Measurements from ENCODE around the gene CELA1.

The CELA1 gene

GRCh38 chr12:51343201-51343600 lies 3.3 kb downstream of the CELA1 start:
- DNase-seq (ENCODE audit: low spot score): no peak

- DNase-seq (ENCODE audit: low spot score): no peak
These were observed 4.1 kb downstream of the CELA1 start for GRCh38 chr12:51342416-51342815.

GRCh38 chr12:51341251-51342007 lies 5.0 kb downstream of the CELA1 start:
- peak; percentile 79 for DNase-seq (ENCODE audit: low spot score)

GRCh38 chr12:51339750-51340149 lies 6.7 kb downstream of the CELA1 start:
- no peak for DNase-seq (ENCODE audit: low spot score)

- DNase-seq (ENCODE audit: low spot score): peak; percentile 23
These were observed 9.1 kb downstream of the CELA1 start for GRCh38 chr12:51337336-51337735.

- DNase-seq (ENCODE audit: low spot score): no peak
These were observed 10.5 kb downstream of the CELA1 start for GRCh38 chr12:51335931-51336330.

- no peak for DNase-seq (ENCODE audit: low spot score)
These were observed 11.7 kb downstream of the CELA1 start for GRCh38 chr12:51334764-51335163.

- no peak for DNase-seq (ENCODE audit: low spot score)
These were observed 12.9 kb downstream of the CELA1 start for GRCh38 chr12:51333536-51333935.

- DNase-seq (ENCODE audit: low spot score): no peak
These were observed 16.3 kb downstream of the CELA1 start for GRCh38 chr12:51330186-51330585.

GRCh38 chr12:51329742-51330141 lies 16.7 kb downstream of the CELA1 start:
- no peak for DNase-seq (ENCODE audit: low spot score)

- no peak for DNase-seq (ENCODE audit: low spot score)
These were observed 17.9 kb downstream of the CELA1 start for GRCh38 chr12:51328587-51328986.

GRCh38 chr12:51326698-51327439 lies 19.6 kb downstream of the CELA1 start:
- peak; percentile 29 for DNase-seq (ENCODE audit: low spot score)

- DNase-seq (ENCODE audit: low spot score): no peak
These were observed 21.5 kb downstream of the CELA1 start for GRCh38 chr12:51324953-51325352.

- DNase-seq (ENCODE audit: low spot score): peak; percentile 17
These were observed 22.2 kb downstream of the CELA1 start, which contains the start of gene BIN2 for GRCh38 chr12:51323966-51324895. Gene BIN2, minus strand, starts transcription at chr12:51324174. Its CDS starts 72 bp downstream, at chr12:51324102.

- DNase-seq (ENCODE audit: low spot score): peak; percentile 23
These were observed 23.0 kb downstream of the CELA1 start for GRCh38 chr12:51323317-51323960.

- no peak for DNase-seq (ENCODE audit: low spot score)
These were observed 24.0 kb downstream of the CELA1 start for GRCh38 chr12:51322452-51322851.

GRCh38 chr12:51321882-51322281 lies 24.6 kb downstream of the CELA1 start:
- no peak for DNase-seq (ENCODE audit: low spot score)

GRCh38 chr12:51320695-51321320 lies 25.7 kb downstream of the CELA1 start:
- DNase-seq (ENCODE audit: low spot score): no peak

GRCh38 chr12:51320311-51320694 lies 26.2 kb downstream of the CELA1 start:
- DNase-seq (ENCODE audit: low spot score): no peak

GRCh38 chr12:51318846-51319599 lies 27.5 kb downstream of the CELA1 start:
- no peak for DNase-seq (ENCODE audit: low spot score)
